GM12891 (cell line): ENCODE results near the gene KEAP1.

Experiments used
- PAX5 ChIP-seq: IDR thresholded peaks from 2 replicates; pipeline ENCODE4 v1.6.1; 2011; ENCODE audit warnings: low read length, moderate library complexity, mild to moderate bottlenecking; ENCODE audit not compliant: insufficient read depth, severe bottlenecking
- POLR2A ChIP-seq: IDR thresholded peaks from 2 replicates; pipeline ENCODE4 v1.6.1; 2011; ENCODE audit warnings: low read depth, low read length, control low read depth
- POLR2AphosphoS5 ChIP-seq: IDR thresholded peaks from 2 replicates; pipeline ENCODE4 v1.6.1; 2011; ENCODE audit warnings: low read depth, low read length, control low read depth
- POU2F2 ChIP-seq: IDR thresholded peaks from 2 replicates; pipeline ENCODE4 v1.6.1; 2011; ENCODE audit warnings: low read depth, mild to moderate bottlenecking, control low read depth, low read length, moderate library complexity
- SPI1 ChIP-seq: IDR thresholded peaks from 2 replicates; pipeline ENCODE4 v1.6.1; 2011; ENCODE audit warnings: low read depth, low read length, control low read depth
- TAF1 ChIP-seq: IDR thresholded peaks from 2 replicates; pipeline ENCODE4 v1.6.1; 2011; ENCODE audit warnings: low read depth, low read length, control low read depth

- TF ChIP-seq POLR2A (no peak), POLR2AphosphoS5 (no peak), TAF1 (no peak), SPI1 (no peak), POU2F2 (no peak), PAX5 (no peak)
Observed at GRCh38 chr19:10497371-10497770, 5.8 kb downstream of the KEAP1 start.
